Aorta (tissue), 5 donors: ENCODE results near the gene TAP1. TPM values are rescaled to one million over a fixed set of nuclear protein-coding genes. Genes with fewer than 3 reads are reported as not detected.
A peak's percentile ranks its signal among the peaks of the same experiment; 100 is the strongest.

Experiments
- ATAC-seq: fragments of 200-7000 bp; cut with Tn5 transposase; one replicate; pipeline ENCODE4 v1.9.1; 2022; ENCODE audit warnings: moderate library complexity; ENCODE audit not compliant: low FRiP score
- DNase-seq, 2 donors: peaks; one replicate each; pipeline ENCODE4 v3.0.0-alpha.2; 2020
- H3K27ac ChIP-seq, 2 donors: one replicate each; pipeline ENCODE4 v1.5.1; 2013; ENCODE audit warnings: low read length in 2 of 2, mild to moderate bottlenecking in 2 of 2, moderate library complexity in 2 of 2, control low read depth in 1 of 2, inconsistent platforms in 1 of 2, low read depth in 1 of 2
- H3K27me3 ChIP-seq, 2 donors: one replicate each; pipeline ENCODE4 v1.6.1; 2013; ENCODE audit warnings: control low read depth in 1 of 2, low read length in 1 of 2, mild to moderate bottlenecking in 1 of 2, moderate library complexity in 1 of 2; ENCODE audit not compliant: insufficient read depth in 2 of 2, control insufficient read depth in 1 of 2
- H3K36me3 ChIP-seq, 2 donors: one replicate each; pipeline ENCODE4 v1.6.1; 2013; ENCODE audit warnings: control low read depth in 1 of 2, low read length in 1 of 2, mild to moderate bottlenecking in 1 of 2; ENCODE audit not compliant: insufficient read depth in 2 of 2, control insufficient read depth in 1 of 2
- H3K4me1 ChIP-seq, 2 donors: one replicate each; pipeline ENCODE4 v1.6.1; 2013; ENCODE audit warnings: low read length in 2 of 2, control low read depth in 1 of 2, mild to moderate bottlenecking in 1 of 2, moderate library complexity in 1 of 2; ENCODE audit not compliant: insufficient read depth in 2 of 2, control insufficient read depth in 1 of 2
- H3K4me3 ChIP-seq, 2 donors: one replicate each; pipeline ENCODE4 v1.5.1; 2013; ENCODE audit warnings: low read length in 2 of 2, control low read depth in 1 of 2, mild to moderate bottlenecking in 1 of 2
- H3K9me3 ChIP-seq: one replicate; pipeline ENCODE4 v1.6.1; 2013; ENCODE audit warnings: mild to moderate bottlenecking, low read length; ENCODE audit not compliant: control insufficient read depth
- WGBS, 2 donors: extraction: QIAGEN DNeasy Blood & Tissue Kit; methylation state at CpG; one replicate each; pipeline ENCODE4 v1.1.7; 2013; 5-methylcytosine and 5-hydroxymethylcytosine counted together
- intact Hi-C, 2 donors: fragments of 100-400 bp; cut with DNase I; formaldehyde crosslinking; loops; one replicate each; pipeline versions ENCODE4 v1.14.2 to v1.15.0; 2022
- long read RNA-seq, 2 donors: library from polyadenylated mRNA; unstranded; transcript quantifications; one replicate each; pipeline ENCODE4 v2.0.0, GENCODE V29; 2020 to 2021
- polyA plus RNA-seq, 2 donors: library from polyadenylated mRNA; stranded (reverse); fragments of 200-250 nt; gene quantifications; one replicate each; pipeline ENCODE4 v1.2.3, GENCODE V29; 2013
- total RNA-seq, 2 donors: library from RNA; stranded (reverse); fragmentation: NEBNext Ultra II Directional; extraction: Animal tissue kit (Norgen Biotek cat#: 25700); gene quantifications; one replicate each; pipeline ENCODE4 v1.2.1, GENCODE V29; 2021
- donor health status: healthy with polysubstance abuse.
- donor health status: Bipolar disorder and iron deficiency.
- donor health status: DM: no; HTN: no; CAD: no.
- donor health status: DM: no; HTN: no; CAD: no.
- donor health status: DM: yes; HTN: yes; CAD: no.

TAP1 gene, protein sequence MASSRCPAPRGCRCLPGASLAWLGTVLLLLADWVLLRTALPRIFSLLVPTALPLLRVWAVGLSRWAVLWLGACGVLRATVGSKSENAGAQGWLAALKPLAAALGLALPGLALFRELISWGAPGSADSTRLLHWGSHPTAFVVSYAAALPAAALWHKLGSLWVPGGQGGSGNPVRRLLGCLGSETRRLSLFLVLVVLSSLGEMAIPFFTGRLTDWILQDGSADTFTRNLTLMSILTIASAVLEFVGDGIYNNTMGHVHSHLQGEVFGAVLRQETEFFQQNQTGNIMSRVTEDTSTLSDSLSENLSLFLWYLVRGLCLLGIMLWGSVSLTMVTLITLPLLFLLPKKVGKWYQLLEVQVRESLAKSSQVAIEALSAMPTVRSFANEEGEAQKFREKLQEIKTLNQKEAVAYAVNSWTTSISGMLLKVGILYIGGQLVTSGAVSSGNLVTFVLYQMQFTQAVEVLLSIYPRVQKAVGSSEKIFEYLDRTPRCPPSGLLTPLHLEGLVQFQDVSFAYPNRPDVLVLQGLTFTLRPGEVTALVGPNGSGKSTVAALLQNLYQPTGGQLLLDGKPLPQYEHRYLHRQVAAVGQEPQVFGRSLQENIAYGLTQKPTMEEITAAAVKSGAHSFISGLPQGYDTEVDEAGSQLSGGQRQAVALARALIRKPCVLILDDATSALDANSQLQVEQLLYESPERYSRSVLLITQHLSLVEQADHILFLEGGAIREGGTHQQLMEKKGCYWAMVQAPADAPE
- total RNA-seq (10 to 100 TPM; 39.4 to 42.1 TPM), polyA plus RNA-seq (10 to 100 TPM; 14.4 to 48.3 TPM)
- long read RNA-seq, donor 1, transcript TAP1-201 (11 exons, 2,959 nt) = major isoform, 226 of 262 reads
- long read RNA-seq, donor 1, partial matches to known transcripts = 19 of 262 reads
- long read RNA-seq, donor 1, other reads (novel, unspliced or antisense) = 15 of 262 reads
- long read RNA-seq, donor 2, transcript TAP1-201 (11 exons, 2,959 nt) = major isoform, 34 of 44 reads
- long read RNA-seq, donor 2, partial matches to known transcripts = 3 of 44 reads
- long read RNA-seq, donor 2, other reads (novel, unspliced or antisense) = 6 of 44 reads

GRCh38 chr6:32853541-32854375 is at the start of gene TAP1, which contains the start of gene PSMB9:
Gene TAP1 (minus strand): TSS chr6:32853704. CDS start chr6:32853636, 68 bp downstream.
Gene PSMB9 (plus strand): TSS chr6:32854192. CDS start chr6:32854230, 38 bp downstream.
- Histone ChIP-seq H3K27me3 (no peaks in the 10 kb centered on the region), H3K9me3 (no peaks in the 10 kb centered on the region), H3K27ac (peak within 1 kb of the TSS; percentile 58 to 89), H3K4me1 (no peaks in the 10 kb centered on the region), H3K36me3 (peaks cover 0 to 6% of the 10 kb centered on the region in 2 donors), H3K4me3 (peak within 1 kb of the TSS; percentile 54 to 97)
- intact Hi-C loops = loop anchor here (1.0 to 2.0 kb wide), 2 partner anchors 14 to 15 kb away; partner anchors contain the start of gene TAP2 (in 1 of the 2)
- ATAC-seq (peak; percentile 98), DNase-seq (peak; percentile 97 to 98)
- 0% methylated on average over 68 of the region's 68 CpGs for WGBS, 2 donors

GRCh38 chr6:32895006-32895345 is 41.5 kb upstream of the TAP1 start:
- peaks cover 0 to 2% of the 10 kb centered on the region in 2 donors for H3K36me3 ChIP-seq
- 0 to 1% methylated on average over 8 of the region's 8 CpGs for WGBS, 2 donors
- H3K9me3 ChIP-seq = no peaks in the 10 kb centered on the region
- DNase-seq (no peak), ATAC-seq (peak; percentile 23)
- no peaks in the 10 kb centered on the region for H3K4me1 ChIP-seq
- intact Hi-C loops = loop anchor here in 1 of 2 donors (5.0 kb wide), 1 partner anchor 47 kb away; the partner anchor contains the start of gene HLA-DMB
- peak overlapping the region; percentile 52 to 78 for H3K4me3 ChIP-seq
- no peak overlapping the region for H3K27ac ChIP-seq
- no peaks in the 10 kb centered on the region for H3K27me3 ChIP-seq

DNA sequence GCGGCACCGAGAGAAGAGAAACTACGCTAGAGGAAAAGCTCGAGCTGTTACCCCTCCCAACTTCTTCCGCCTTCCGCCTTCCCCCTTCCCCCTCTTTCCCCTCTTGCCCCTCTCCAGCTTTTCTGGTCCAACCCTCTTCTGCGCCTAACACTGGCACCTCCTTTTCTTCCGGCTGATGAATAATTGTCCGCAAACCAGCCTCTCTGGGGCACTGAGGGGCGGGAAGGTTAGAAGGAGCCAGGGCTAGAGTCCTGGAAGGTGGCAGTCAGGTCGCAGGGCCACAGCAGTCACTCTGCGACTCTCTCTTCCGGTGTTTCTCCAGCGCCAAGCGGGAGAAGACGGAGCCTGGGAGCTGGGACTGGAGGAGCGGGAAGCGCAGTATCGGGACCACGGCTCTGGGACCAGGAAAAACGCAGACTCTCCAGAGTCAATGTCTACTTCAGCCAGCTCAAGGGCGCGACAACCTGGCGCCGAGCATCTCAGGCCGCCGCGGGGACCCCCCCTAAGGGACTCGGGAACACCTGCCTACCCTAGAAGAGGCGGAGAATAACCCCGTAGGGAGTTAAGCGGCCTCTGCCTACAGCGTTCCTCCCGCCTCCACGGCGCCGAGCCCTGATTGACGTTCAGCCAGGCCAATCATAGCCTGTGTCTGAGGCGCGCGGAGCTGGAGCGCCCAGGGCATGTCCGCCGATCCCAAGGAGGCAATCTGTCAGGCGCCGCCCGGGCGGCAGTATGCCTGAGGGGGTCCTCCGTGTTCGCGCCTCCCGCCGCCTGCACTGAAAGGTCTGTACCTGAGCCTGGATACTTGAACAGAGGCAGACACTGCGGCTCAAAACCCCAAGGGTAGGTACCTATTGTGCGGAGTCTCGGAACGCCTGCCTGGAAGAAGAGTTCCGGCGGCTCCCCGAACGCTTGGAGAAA is 40.8 kb upstream of the TAP1 start:
- 0 to 1% methylated on average over 60 to 61 of the region's 61 CpGs for WGBS, 2 donors
- peak overlapping the region in 1 of 2 donors; percentile 49 for H3K27ac ChIP-seq
- ATAC-seq (peak; percentile 100), DNase-seq (peak; percentile 95 to 97)
- peaks cover 0 to 2% of the 10 kb centered on the region in 2 donors for H3K36me3 ChIP-seq
- no peaks in the 10 kb centered on the region for H3K9me3 ChIP-seq
- H3K27me3 ChIP-seq = no peaks in the 10 kb centered on the region
- intact Hi-C loops = loop anchor here (5.0 kb wide), 2 partner anchors 38 to 48 kb away; partner anchors contain the start of gene HLA-DMB (in 1 of the 2)
- no peaks in the 10 kb centered on the region for H3K4me1 ChIP-seq
- peak overlapping the region; percentile 52 to 78 for H3K4me3 ChIP-seq

DNA sequence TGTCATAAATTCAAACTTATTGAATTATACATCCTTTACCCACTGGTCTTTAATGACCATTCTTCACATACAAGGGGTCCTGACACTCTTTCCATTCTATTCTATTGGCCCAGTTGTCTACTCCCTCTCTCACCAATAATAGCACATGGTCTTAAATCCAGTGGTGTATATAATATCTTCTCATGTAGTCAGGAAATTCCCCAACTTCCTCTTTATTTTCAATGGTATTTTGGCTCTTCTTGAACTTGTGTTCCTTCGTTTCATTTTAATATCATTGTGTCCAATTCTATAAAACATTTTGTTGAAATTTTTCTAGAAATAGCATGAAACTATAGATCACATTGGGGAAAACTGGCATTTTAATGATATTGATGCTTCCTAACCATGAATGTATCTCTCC is 37.3 kb upstream of the TAP1 start:
- intact Hi-C loops = loop anchor here in 1 of 2 donors (5.0 kb wide), 1 partner anchor 41 kb away; no protein-coding TSS in a partner anchor
- DNase-seq = no peak
- H3K36me3 ChIP-seq = no peaks in the 10 kb centered on the region
- H3K27ac ChIP-seq = no peak overlapping the region
- no peak overlapping the region for H3K4me3 ChIP-seq
- no peak for ATAC-seq
- no peaks in the 10 kb centered on the region for H3K4me1 ChIP-seq
- WGBS, 2 donors = 58 to 75% methylated on average over 1 of the region's 1 CpG
- no peaks in the 10 kb centered on the region for H3K27me3 ChIP-seq
- H3K9me3 ChIP-seq = no peaks in the 10 kb centered on the region

DNA sequence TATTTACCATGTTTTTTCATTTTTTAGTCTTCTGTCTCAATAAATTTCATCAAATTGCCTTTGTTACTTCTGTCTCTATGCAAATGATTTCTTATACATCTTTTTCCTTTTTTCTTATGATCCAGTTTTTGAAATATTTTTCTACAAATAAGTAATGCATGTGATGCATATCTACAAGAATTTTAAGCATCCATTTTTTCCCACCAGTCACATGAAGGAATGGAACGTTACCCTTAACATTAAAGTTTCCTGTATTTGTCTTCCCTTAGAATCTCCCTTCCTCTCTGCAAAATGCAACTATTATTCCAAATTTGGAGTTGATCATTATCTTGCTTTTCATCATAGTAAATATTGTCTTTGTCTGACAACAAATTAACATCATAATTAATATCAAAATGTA is 36.0 kb upstream of the TAP1 start:
- Histone ChIP-seq H3K36me3 (no peaks in the 10 kb centered on the region), H3K4me3 (no peak overlapping the region), H3K4me1 (no peaks in the 10 kb centered on the region), H3K27ac (no peak overlapping the region), H3K9me3 (no peaks in the 10 kb centered on the region), H3K27me3 (no peaks in the 10 kb centered on the region)
- intact Hi-C loops = no loop called here
- ATAC-seq (no peak), DNase-seq (no peak)
- 78 to 80% methylated on average over 1 of the region's 1 CpG for WGBS, 2 donors

GRCh38 chr6:32888576-32888975 is 35.1 kb upstream of the TAP1 start:
- 94 to 96% methylated on average over 2 of the region's 2 CpGs for WGBS, 2 donors
- Histone ChIP-seq H3K4me3 (no peak overlapping the region), H3K36me3 (no peaks in the 10 kb centered on the region), H3K4me1 (no peaks in the 10 kb centered on the region), H3K27me3 (no peaks in the 10 kb centered on the region), H3K9me3 (no peaks in the 10 kb centered on the region), H3K27ac (no peak overlapping the region)
- DNase-seq (no peak), ATAC-seq (no peak)
- intact Hi-C loops = no loop called here

GRCh38 chr6:32887616-32888015 is 34.1 kb upstream of the TAP1 start:
- WGBS, 2 donors = 71 to 77% methylated on average over 5 of the region's 5 CpGs
- Histone ChIP-seq H3K27ac (no peak overlapping the region), H3K4me3 (no peak overlapping the region), H3K9me3 (no peaks in the 10 kb centered on the region), H3K4me1 (no peaks in the 10 kb centered on the region), H3K36me3 (no peaks in the 10 kb centered on the region), H3K27me3 (no peaks in the 10 kb centered on the region)
- DNase-seq (no peak), ATAC-seq (no peak)
- intact Hi-C loops = loop anchor here in 1 of 2 donors (2.0 kb wide), 1 partner anchor 97 kb away; no protein-coding TSS in a partner anchor
